HG03457 (cell line): ENCODE measurements around the gene PFKP.

ENCODE experiments used
- ATAC-seq: cut with Tn5 transposase; IDR thresholded peaks from one replicate; pipeline ENCODE4 v1.9.1; 2021; ENCODE audit warnings: moderate number of reproducible peaks; ENCODE audit not compliant: unreplicated experiment

Gene PFKP

DNA sequence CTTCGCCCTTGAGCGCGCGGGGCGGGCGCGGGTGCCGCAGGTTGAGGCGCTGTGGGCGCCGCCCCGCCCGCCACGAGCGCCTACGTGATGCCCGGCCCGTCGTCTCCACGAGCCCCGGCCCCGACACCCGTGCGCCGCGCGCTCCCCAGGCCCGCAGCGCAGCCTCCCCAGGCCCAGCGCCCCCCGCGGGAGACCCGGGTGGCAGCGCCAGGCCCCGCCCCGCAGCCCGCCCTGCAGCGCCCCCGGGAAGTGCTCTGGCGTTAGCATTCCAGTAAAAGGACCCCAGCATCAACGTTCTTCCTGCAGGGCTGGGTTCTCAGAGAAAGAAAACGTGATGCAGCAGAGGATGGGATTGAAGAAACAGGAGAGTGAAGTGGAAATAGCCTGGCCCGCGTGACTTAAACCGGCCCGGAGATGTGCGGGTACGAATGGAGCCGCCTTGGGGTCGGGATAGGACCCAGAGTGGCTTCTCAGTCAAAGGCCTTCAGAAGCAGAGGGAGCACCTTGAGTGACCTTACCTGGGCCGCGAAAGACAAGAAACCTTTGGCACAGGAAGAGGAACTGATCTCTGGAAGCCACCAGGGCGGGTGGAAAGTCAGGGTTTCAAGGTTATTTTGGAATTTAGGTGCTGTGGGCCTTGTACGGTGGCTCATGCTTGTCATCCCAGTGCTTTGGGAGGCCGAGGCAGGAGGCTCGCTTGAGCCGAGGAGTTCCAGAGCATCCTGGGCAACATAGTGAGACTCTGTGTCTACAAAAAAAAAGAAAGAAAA lies 1.8 kb downstream of the PFKP start:
- ATAC-seq = peak; percentile 24

DNA sequence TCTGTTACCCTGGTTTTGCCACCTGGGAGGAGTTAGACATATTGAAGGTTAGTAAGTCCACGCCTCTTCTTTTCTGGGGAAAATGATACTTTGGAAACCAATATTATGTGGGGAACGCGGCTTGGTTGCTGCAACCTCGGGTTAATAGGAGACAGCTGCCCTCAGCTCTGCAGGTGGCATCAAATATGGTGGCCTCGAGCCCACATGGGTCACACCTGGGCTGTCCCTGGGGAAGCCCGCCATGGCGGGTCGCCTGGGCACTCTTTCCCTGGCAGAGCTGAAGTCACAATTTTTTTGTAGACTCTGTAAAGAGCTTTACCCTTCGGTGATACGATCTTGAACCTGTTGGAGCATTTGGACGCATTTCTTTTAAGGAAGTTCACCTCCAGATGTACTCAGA lies 2.5 kb downstream of the PFKP start:
- no peak for ATAC-seq

DNA sequence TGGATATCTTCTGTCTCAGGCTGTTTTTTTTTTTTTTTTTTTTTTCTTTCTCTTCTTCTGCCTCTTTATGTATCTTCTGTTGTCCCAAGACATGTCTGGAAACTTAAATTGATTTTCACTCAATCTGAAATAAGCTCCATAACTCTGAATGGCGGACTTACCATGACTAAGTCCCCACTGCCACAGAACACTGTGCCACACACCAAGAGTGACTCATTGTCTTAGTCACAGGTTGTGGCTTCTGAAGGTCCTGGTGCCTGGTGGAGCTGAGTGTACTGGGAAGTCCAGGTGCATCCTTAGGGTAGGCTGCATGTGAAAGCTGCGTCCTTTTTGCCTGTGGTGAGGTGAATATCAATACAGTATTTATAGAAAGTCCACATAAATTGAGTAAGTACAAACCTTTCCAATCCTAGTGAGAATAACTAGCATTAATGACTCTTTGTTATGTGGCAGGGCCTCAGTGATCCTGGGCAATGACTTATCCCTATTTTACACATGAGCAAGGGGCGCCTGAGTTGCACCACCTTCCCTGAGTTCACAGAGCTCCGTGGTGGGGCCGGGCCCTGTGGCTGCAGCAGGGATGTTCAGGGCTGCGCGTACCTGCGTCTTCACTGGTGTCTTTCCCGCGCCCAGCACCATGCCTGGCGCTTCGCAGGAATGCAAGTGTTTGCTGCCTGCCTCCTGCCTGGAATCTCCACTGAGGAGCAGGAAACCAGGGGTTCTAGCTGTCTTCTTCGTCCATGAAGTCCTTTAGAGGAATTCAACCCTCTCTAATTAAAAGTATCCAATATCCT lies 4.3 kb downstream of the PFKP start:
- ATAC-seq = no peak

GRCh38 chr10:3072641-3073360 lies 5.5 kb downstream of the PFKP start:
- no peak for ATAC-seq

- no peak for ATAC-seq
Measured at GRCh38 chr10:3074145-3074665, 6.9 kb downstream of the PFKP start.

DNA sequence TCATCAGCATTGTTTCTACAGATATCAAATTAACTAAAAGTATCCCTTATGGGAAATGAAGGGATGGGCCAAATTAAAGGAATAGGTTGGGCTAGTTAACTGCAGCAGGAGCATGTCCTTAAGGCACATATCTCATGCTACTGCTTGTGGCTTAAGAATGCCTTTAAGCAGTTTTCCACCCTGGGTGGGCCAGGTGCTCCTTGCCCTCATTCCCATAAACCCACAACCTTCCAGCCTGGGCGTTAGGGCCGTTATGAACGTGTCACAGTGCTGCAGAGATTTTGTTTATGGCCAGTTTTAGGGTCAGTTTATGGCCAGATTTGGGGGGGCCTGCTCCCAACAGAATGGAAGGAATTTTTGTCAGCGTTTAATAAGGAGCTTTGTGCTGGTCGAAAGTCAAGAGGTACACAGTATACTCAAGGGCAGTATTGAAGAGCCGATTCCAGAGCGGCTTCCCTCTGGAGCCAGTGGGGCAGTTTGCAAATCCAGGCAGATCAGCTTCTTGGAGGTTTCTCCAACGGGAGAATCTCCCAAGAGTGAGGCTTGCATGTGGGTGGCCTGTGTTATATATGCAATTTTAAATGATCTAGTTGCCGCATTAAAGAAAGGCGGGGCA lies 7.7 kb downstream of the PFKP start:
- ATAC-seq = no peak

DNA sequence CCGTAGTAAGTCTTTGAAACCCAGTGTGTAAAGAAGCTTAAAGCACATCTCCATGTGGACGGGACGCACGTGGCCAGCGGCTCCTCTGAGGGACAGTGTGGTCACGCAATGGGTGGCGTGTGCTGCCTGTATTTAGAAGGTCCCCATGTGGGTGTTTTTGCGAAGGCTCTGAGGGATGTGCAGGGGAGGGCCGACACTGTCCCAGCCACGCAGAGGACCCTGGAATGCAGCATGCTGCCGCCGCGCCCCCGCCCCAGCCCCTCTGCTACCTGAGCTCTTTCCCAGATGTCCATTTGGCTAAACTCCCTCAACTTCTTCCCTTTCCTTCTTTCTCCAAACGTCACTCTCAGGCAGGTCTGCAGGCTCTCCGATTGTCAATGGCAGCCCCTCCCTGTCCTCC lies 8.8 kb downstream of the PFKP start:
- ATAC-seq = no peak

GRCh38 chr10:3077509-3077908 lies 10.2 kb downstream of the PFKP start:
- ATAC-seq = no peak

DNA sequence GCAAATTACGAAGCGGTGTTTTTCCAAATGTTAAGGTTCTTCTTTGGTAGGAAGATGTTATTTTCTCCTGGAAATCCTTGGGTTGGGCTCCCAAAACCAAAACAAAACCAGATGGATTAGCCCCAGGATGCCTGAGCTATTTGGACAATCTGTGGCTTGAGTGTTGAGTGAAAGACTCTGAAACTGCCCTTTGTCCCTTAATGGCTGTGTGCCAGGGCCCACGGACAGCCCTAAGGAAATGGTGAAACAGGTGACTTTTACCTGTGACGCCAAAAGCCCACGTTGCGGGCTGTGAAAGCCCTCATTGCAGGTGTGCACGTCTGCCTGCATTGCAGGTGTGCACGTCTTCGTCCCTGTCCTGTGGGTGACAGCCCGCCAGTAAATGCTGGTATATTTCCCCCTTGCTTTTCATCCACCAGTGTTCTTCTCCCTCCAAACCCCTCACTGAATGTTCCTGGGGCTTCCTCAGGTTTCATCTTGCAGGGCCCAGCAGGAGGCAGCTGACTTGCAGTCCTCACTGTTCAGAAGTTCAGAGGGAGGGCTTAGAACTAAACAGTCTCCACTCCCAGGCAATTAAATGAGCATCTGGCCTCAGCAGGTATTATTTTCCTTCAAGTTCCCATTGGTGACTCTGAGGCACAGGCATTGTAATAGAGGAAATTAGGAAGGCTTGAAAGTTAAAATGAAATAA lies 10.7 kb downstream of the PFKP start:
- no peak for ATAC-seq

GRCh38 chr10:3081383-3081981 lies 14.1 kb downstream of the PFKP start:
- no peak for ATAC-seq

GRCh38 chr10:3082290-3082689 lies 14.9 kb downstream of the PFKP start:
- ATAC-seq = no peak

DNA sequence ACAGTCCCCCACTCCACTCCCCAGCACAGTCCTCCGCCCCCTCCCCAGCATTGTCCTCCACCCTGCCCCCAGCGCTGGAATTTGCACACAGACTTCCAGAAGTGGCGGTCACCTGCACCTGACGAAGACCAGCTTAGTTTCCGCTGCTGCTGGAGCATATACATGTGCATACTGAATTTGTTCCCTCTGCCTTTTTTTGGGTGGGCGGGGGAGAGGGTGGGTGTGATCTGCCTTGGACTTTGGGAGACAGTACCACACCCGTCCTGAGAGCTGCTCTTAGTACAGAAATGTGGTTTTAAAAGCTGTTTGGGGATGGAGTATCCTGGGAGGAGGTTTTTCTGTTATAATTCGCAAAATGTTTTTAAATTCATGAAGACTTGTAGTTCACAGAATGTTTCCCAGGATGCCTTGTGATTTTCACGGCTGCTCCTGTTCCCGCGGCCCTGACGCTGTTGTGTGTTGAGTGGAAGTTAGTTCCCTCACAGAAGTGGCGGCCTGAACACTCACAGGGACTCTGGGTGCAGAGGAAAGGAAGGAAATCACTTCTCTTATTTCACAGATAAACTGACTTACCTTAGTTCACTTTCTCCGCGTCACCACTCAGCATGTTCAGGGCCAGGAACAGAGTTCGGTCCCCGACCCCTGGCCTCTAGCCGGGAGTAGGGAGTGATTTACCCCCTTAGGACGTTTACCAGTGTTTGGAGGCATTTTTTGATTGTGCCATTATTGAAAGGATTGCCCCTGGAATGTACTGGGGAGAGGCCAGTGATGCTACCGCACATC lies 18.6 kb downstream of the PFKP start:
- ATAC-seq = no peak

DNA sequence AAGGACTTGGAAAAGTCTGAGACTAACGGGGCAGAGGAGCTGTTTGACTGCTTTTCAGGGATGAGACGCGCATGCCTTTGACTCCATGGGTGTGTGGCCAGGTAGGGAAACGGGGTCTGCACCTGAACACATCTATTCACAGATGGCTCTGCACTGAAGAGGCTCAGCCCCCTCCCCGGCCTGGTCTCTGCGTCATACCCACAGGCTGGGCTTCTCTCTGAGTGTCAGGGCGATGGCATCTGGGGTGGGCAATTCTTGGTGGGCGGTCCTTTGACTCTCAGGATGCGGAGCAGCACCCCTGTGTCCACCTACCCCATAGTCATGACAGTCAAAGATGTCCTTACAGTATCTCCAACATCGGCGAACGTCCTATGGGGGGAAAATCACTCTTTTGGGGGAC lies 23.0 kb downstream of the PFKP start:
- ATAC-seq = no peak

DNA sequence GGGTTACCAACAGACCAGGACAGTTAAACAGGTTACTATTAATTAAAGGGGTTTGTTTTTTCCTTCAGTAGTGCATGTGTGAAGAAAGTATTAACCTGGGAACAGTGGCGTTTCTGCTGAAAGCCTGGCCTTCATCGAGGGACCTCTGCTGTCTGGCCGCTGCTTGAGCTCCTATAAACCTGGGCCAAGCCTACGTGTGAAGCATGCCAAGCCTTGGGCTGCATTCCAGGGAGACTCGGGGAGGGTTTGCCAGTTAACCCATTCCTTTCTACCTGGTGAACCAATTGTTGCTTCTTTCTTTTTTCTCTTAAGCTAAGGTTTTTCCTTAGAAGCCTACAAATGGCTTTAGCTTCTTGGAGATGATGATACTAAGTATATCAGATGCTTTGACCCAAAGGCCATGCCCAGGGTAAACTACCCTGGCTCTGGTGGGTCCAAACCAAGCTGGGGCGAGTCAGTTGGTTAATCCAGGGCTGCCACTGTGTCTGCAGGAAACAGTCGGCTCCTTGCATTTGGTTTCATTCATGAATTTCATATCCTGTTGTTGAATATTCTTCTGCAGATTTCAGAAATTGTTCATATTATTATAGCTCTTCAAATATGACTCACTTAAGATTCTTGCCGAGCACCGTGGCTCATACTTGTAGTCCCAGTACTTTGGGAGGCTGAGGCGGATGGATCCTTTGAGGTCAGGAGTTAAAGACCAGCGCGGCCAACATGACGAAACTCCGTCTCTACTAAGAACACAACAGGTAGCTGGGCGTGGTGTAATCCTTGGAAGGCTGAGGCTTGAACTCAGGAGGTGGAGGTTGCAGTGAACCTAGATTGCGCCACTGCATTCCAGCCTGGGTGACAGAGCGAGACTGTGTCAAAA lies 23.8 kb downstream of the PFKP start:
- no peak for ATAC-seq

DNA sequence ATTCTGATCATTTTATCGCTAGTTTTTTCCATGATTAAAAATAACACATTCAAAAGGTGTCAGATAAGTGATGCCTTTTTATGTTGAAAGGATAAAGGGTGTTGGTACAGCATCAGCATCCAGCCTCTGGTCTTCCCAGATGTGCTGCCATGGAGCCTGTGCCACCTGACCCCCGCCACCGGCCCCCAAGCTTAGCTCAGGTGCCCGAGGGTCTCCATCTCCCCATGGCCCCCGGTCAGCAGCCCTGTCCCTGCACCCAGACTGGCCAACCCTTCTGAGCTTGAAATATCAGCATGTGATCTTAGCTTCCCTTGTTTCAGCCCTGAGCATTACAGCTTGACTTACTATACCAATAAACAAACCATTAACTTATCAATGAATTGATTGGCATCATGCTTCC lies 24.6 kb downstream of the PFKP start:
- no peak for ATAC-seq

- ATAC-seq = no peak
Measured at GRCh38 chr10:3093996-3094395, 26.6 kb downstream of the PFKP start.

- no peak for ATAC-seq
Measured at GRCh38 chr10:3094609-3095036, 27.3 kb downstream of the PFKP start.
